Naive B cell (primary cell): Measurements from ENCODE around the gene SLIT1. TPM values are rescaled to one million over a fixed set of nuclear protein-coding genes. Genes with fewer than 3 reads are reported as not detected.

Experiments
- polyA plus RNA-seq, 6 donors: library from polyadenylated mRNA; unstranded; fragments of 300-500 nt; fragmentation: Illumina TruSeq; gene quantifications; one replicate each; pipeline ENCODE4 v1.2.3, GENCODE V29; 2021; ENCODE audit warnings: low read depth in 6 of 6

SLIT1 gene
- polyA plus RNA-seq, 6 donors from 2014 or later, result 0.07 to 0.08 TPM; not detected in 4

Other genes starting within 250 kb of the SLIT1 start
- gene ARHGAP19, start 106.7 kb upstream of the SLIT1 start, polyA plus RNA-seq, result 10 to 100 TPM in 3 of 6 donors, 1 to 10 TPM in 3; 6.2 to 19.3 (median 9.4) TPM
- 10 to 100 TPM in 4 of 6 donors, 1 to 10 TPM in 2; 7.4 to 15.7 (median 10.8) TPM for gene FRAT1, start 133.3 kb upstream of the SLIT1 start, polyA plus RNA-seq
- gene FRAT2, start 148.8 kb upstream of the SLIT1 start, polyA plus RNA-seq, result 10 to 100 TPM in 4 of 6 donors, 1 to 10 TPM in 2; 7.0 to 19.1 (median 14.3) TPM
- 10 to 100 TPM in 5 of 6 donors, 1 to 10 TPM in 1; 8.1 to 20.8 (median 15.7) TPM for gene RRP12, start 215.4 kb upstream of the SLIT1 start, polyA plus RNA-seq
- gene PGAM1, start 240.2 kb upstream of the SLIT1 start, polyA plus RNA-seq, result 100 to 1,000 TPM; 177 to 263 (median 203) TPM